ENCODE results near the gene EIF3B. TPM values are rescaled to one million over a fixed set of nuclear protein-coding genes. Genes with fewer than 3 reads are reported as not detected.

EIF3B gene
- total and polyA plus RNA-seq, 12 donors = 81.4 to 183 (median 110) TPM

DNA sequence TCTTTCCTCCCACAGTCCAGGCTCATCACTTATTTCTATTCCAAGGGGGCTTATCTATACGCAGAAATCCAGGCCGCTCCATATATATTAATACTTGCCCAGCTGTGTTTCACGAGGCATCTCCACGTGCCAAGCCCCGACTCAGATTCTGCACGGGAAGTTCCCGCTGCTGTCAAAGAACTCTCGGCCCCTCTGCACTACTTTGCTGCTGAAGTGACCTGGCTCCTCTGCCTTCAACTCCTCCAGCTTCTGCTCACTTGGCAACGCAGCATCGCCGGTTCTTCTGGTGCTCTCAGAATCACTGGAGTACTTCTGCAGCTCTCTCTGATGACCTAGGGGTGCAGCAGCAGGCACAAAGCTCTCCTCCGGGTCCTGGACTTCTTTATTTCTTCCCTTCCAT, 39.1 kb downstream of the EIF3B start:
- H3K27ac ChIP-seq = no peak overlapping the region
- no peaks in the 10 kb centered on the region for H3K9me3 ChIP-seq (replicated peaks in 1 of 3)
- no peak for DNase-seq
- H3K27me3 ChIP-seq = no peaks in the 10 kb centered on the region
- 57 to 74% (median 66%) methylated on average over 12 of the region's 12 CpGs for whole genome bisulfite sequencing, 4 donors
- no peaks in the 10 kb centered on the region for H3K4me1 ChIP-seq (replicated peaks in 1 of 2)
- TF ChIP-seq, protein P1, sequence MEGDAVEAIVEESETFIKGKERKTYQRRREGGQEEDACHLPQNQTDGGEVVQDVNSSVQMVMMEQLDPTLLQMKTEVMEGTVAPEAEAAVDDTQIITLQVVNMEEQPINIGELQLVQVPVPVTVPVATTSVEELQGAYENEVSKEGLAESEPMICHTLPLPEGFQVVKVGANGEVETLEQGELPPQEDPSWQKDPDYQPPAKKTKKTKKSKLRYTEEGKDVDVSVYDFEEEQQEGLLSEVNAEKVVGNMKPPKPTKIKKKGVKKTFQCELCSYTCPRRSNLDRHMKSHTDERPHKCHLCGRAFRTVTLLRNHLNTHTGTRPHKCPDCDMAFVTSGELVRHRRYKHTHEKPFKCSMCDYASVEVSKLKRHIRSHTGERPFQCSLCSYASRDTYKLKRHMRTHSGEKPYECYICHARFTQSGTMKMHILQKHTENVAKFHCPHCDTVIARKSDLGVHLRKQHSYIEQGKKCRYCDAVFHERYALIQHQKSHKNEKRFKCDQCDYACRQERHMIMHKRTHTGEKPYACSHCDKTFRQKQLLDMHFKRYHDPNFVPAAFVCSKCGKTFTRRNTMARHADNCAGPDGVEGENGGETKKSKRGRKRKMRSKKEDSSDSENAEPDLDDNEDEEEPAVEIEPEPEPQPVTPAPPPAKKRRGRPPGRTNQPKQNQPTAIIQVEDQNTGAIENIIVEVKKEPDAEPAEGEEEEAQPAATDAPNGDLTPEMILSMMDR (IDR thresholded peaks at IDR 0.05) = no peak
- no peak for TF ChIP-seq POLR2A (IDR thresholded peaks at IDR 0.05)
- intact Hi-C loops (cut with DNase I) = no loop called here
- no peak overlapping the region for H3K4me3 ChIP-seq
- no peaks in the 10 kb centered on the region for H3K36me3 ChIP-seq (replicated peaks in 1 of 2)

DNA sequence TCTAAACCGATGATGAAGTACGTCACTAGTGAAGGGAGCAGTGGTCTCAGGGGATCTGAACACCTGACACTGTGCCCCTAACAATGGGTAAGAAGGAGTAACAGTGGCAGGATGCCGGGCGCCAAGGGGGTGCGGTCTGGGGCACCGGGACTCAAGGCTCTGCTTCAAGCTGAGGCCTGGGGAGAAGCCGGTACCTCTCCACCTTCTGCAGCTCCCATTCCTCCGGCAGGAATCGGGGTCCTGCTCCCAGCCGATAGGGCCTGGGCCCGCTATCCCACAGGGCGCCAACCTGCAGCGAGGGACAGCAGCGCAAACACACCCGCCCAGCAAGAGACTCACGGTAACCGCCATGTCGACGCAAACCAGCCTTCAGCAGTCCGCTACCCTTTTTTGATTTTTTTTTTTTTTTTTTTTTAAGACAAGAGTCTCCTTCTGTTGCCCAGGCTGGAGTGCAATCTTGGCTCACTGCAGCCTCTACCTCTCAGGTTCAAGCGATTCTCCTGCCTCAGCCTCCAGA, 40.0 kb downstream of the EIF3B start:
- TF ChIP-seq, protein P1 (IDR thresholded peaks at IDR 0.05) = no peak
- TF ChIP-seq POLR2A (IDR thresholded peaks at IDR 0.05) = no peak
- no peak overlapping the region for H3K27ac ChIP-seq
- H3K27me3 ChIP-seq = no peaks in the 10 kb centered on the region
- intact Hi-C loops (cut with DNase I) = no loop called here
- H3K4me3 ChIP-seq = no peak overlapping the region
- peaks cover 3% of the 10 kb centered on the region in 2 donors for H3K4me1 ChIP-seq (replicated peaks in 1 of 2)
- no peaks in the 10 kb centered on the region for H3K36me3 ChIP-seq (replicated peaks in 1 of 2)
- no peak for DNase-seq
- WGBS, 4 donors = 91 to 93% (median 93%) methylated on average over 20 to 21 of the region's 21 CpGs
- no peaks in the 10 kb centered on the region for H3K9me3 ChIP-seq (replicated peaks in 1 of 3)

DNA sequence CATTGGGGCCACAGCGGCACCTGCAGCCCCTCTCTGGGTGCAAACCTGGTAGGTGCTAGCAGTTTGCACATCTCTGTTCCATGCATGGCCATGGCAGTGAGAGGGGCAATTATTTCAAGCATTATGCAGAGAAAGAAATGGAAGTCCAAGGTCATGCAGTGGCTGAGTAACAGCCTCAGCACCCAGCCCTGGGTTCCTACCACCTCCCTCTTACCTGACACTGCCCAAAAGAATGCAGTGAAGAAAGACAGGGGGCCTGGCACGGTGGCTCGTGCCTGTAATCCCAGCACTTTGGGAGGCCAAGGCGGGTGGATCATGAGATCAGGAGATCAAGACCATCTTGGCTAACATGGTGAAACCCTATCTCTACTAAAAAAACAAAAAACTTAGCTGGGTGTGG, 43.9 kb downstream of the EIF3B start:
- no peak for TF ChIP-seq POLR2A (IDR thresholded peaks at IDR 0.05)
- TF ChIP-seq, protein P1 (IDR thresholded peaks at IDR 0.05) = no peak
- H3K4me1 ChIP-seq (replicated peaks in 1 of 2) = peaks cover 12 to 23% of the 10 kb centered on the region in 2 donors
- 70 to 88% (median 71%) methylated on average over 4 of the region's 4 CpGs for WGBS, 4 donors
- no peaks in the 10 kb centered on the region for H3K36me3 ChIP-seq (replicated peaks in 1 of 2)
- H3K4me3 ChIP-seq = no peak overlapping the region
- no peaks in the 10 kb centered on the region for H3K9me3 ChIP-seq (replicated peaks in 1 of 3)
- H3K27me3 ChIP-seq = no peaks in the 10 kb centered on the region
- intact Hi-C loops (cut with DNase I) = no loop called here
- H3K27ac ChIP-seq = no peak overlapping the region
- no peak for DNase-seq

DNA sequence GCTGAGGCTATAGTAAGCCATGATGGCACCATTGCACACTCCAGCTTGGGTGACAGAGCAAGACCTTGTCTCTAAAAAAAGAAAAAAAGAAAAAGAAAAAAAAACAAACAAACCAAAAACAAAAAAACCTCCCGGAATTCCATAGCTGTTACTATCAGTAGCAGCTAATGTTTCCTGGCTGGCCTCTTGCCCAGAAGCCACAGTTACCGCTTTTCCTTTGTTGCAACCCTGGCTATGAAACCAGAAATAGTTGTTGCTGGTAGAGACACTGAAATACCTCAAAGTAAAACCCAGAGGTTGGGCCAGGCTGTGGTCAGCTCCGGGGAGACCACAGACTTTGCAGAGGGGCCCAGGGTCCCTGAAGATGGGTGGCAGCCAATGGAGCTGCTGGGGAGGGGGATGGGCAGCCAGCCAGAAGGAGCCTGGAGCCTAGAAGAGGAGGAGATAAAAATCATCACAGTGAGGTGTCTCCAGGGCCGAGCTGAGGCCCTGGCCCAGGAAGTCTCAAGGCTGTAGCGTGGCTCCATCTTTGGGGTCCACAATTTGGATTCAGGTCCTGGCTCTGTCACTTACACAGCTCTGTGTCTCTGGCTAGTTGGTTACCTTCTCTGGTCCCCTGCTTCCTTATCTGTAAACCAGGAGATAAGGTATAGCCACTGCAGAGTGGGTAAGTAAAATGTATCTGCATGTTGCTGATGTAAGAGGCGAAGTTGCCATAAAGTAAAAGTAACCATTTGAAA, 45.4 kb downstream of the EIF3B start:
- peak; percentile 80 to 96 (median 93) for DNase-seq
- Histone ChIP-seq H3K27ac (peak overlapping the region; percentile 61 to 88 (median 77)), H3K36me3 (replicated peaks in 1 of 2) (no peaks in the 10 kb centered on the region), H3K4me3 (peak overlapping the region in 1 of 4 donors; percentile 20), H3K9me3 (replicated peaks in 1 of 3) (no peaks in the 10 kb centered on the region), H3K27me3 (no peaks in the 10 kb centered on the region), H3K4me1 (replicated peaks in 1 of 2) (peaks cover 19 to 33% of the 10 kb centered on the region in 2 donors)
- WGBS, 4 donors = 12 to 18% (median 16%) methylated on average over 4 to 6 of the region's 6 CpGs
- TF ChIP-seq POLR2A (IDR thresholded peaks at IDR 0.05) = peak in 1 of 2 donors; percentile 31
- TF ChIP-seq, protein P1 (IDR thresholded peaks at IDR 0.05) = no peak
- intact Hi-C loops (cut with DNase I) = loop anchor here in 1 of 2 donors (5.0 kb wide), 1 partner anchor 43 kb away; no protein-coding TSS in a partner anchor

All from adrenal gland (tissue), 12 donors.